Measurements from ENCODE around the gene FBXO42.
"Not testable (repeated sequence)": the region's sequence is repeated elsewhere in the genome, so short reads cannot be mapped to it uniquely, and the experiment has no call there.

FBXO42 gene

DNA sequence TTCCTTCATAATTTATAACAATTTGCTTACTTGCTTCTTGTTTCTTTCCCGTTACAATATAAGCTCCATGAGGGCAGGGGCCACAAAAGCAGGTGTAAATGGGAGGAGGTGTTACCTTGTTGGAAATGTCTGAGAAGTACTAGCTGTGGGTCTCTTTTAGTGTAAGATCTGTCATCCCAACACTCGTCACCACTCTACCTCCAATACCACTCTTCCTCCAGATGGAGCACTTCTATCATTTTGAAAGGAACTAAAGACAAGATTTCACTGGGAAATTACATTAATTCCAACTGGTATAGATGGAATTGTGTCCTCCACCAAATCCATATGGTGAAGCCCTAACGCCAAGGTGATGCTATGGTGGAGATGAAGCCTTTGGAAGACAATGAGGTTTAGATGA lies 62.3 kb downstream of the FBXO42 start:
- DNase-seq = no peak
- intact Hi-C loops (cut with DNase I) = no loop called here

DNA sequence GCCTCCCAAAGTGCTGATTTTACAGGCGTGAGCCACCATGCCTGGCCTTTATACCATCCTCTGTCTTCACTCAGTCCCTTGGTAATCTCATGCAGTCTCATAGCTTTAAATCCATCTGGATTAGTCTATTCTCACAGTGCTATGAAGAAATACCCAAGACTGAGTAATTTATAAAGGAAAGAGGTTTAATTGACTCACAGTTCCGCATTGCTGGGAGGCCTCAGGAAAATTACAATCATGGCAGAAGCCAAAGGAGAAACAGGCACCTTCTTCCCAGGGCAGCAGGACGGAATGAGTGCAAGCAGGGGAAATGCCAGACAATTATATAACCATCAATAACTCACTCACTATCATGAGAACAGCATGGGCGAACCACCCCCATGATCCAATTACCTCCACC lies 66.2 kb downstream of the FBXO42 start:
- peak in 8 of 42 donors; percentile 7 to 43 (median 11) for DNase-seq
- intact Hi-C loops (cut with DNase I) = no loop called here

DNA sequence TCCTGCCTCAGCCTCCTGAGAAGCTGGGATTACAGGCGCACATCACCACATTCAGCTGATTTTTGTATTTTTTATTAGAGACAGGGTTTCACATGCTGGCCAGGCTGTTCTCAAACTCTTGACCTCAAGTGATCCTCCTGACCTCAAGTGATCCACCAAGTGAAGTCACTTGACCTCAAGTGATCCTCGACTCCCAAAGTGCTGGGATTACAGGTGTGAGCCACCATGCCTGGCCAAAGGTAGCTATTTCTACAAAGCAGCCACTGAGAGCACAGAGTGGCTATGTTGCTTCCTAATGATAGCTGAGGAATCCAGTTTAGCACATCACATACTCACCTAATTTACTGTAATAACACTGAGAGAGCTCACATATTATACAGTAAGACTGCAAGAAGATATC lies 70.5 kb downstream of the FBXO42 start:
- DNase-seq = no peak
- intact Hi-C loops (cut with DNase I) = no loop called here

DNA sequence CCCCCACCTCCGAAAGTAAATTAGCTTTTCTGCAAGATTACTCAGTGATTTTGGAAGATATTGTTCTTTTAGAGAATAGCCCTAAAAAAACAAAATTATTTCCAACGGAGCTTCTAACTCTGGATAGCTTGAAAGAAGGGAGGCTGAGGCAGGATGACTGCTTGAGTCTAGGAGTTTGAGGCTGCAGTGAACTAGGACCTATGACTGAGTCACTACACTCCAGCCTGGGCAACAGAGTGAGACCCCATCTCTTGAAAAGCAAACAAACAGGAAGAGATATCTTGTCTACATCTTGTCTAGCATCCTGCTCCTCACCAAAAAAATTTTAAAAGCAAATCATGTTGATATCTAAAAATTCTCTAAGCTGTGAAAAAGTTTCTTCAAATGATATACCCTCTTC lies 73.1 kb downstream of the FBXO42 start:
- intact Hi-C loops (cut with DNase I) = no loop called here

DNA sequence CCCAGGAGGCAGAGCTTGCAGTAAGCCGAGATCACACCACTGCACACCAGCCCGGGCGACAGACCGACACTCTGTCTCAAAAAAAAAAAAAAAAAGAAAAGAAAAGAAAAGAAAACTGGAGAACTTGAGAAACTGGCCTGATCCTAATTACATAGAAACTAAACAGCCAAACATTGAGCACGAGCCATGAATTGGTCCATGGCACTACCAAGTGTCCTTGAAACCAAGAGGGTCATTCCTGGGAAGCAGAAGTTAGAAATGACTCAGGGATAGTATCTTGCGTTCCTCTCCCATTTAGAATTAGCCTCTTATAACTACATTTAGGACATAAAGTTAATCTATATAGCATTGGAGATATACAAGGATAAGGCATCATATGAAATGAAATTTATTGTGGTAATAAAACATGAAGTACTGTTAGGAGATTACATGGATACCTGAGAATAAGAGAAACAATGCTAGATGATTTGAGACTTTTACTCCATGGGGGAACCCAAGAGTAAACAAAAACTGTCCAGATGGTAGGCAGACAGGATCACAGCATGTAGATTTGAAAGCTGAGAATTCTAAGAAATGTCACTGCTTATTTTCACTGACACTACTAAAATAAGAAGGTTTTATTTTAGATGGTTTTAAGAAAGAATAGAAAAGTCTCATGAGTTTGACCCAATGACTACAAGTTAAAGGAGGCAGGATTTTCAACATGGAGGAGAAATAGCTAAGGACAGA lies 75.8 kb downstream of the FBXO42 start:
- intact Hi-C loops (cut with DNase I) = no loop called here
- no peak for DNase-seq

More for the DNA sequence above, 73.1 kb downstream of the FBXO42 start:
- no peak for DNase-seq

DNA sequence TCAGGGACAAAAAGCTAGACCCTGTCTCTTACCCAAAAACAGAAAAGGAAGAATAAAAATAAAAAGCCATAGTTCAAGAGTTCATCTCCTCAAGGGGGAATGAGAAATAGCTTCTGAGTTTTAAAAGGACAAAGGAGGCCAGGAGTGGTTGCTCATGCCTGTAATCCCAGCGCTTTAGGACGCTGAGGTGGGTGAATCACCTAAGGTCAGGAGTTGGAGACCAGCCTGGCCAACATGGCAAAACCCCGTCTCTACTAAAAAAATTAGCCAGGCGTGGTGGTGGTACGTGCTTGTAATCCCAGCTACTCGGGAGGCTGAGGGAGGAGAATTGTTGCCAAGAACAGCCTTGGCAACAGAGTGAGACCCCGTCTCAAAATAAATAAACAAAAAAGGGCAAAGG lies 76.7 kb downstream of the FBXO42 start:
- DNase-seq = no peak
- intact Hi-C loops (cut with DNase I) = no loop called here

DNA sequence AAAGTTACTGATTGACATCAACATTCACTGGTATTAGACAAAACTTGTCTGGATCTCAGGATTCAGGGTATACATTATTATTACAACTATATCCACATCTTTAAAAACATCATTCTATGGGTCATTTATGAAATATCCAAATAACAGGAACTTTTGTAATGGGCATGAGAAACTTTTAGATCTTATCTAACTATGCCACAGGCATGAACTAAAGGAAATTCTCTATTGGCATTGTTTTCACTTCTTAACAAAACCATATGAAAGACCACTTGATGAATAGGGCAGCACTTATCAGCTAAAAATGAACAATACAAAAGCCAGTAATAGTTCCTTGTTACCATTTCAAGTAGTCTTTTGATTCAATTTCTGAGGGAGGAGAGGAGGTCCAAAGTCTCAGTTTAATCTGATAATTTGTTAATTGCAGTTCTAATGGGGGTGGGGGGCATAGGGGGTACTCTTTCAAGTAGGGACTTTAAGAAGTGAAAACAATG lies 84.5 kb downstream of the FBXO42 start:
- DNase-seq = no peak
- intact Hi-C loops (cut with DNase I) = no loop called here

DNA sequence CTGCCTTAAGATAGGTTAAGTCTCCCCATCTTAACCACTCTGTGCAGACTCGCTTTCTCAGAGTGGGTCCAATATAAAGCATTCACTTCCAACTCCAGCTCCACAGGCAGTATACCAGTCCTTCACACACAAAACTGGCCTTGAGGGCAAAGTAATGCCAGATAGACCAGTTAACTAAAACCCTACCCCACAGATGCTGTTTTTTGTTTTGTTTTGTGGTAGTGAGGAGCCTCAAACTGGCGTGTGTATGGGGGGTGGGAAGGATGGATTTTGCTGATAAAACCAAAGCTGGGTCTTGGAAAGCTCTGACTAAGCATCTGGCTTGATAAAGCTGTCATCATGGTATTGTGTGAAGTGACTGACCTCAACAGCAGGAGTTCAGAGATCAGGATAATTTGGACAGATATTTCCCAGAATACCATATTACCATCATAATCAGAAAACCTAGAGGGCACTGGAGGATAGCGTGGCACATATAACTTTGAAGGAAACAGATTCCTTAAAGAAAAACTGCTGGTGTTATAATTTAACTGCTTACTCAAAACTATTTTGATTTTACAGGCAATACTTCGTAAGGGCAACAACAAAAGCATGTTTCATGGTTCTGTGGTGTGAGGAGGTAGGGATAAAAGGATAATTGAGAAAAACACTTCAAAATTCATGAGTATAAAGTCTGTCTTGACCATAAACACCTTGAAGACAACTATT lies 85.7 kb downstream of the FBXO42 start:
- intact Hi-C loops (cut with DNase I) = no loop called here
- DNase-seq = no peak

DNA sequence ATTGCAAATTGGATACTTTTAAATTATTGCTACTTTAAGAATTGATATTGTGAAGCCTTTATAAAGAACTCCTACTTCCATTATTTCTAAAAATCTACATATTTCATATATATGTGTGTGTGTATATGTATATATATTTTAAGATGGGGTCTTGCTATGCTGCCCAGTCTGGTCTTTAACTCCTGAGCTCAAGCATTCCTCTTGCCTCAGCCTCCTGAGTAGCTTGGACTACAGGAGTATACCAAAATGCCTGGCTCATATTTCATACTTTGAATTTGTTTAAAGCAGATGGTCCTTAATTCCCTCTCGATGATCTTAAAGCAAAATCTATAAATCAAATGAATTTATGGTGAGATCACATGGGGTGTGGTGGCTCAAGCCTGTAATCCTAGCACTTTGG lies 90.2 kb downstream of the FBXO42 start:
- intact Hi-C loops (cut with DNase I) = no loop called here
- DNase-seq = no peak

DNA sequence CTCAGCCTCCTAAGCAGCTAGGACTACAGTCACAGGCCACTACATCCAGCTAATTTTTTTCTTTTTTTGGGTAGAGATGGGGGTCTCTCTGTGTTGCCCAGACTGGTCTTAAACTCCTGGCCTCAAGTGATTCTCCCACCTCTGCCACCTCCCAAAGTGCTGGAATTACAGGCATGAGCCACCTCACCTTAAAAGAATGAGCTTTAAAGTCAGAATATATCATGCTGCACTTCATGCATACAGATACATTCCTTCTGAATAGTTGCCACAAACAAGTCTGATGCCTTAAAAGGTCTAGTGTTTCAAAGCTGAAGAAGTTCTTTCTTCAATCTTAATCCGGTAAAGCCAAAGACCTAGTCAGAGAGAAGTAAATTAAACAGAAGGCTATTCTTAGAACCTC lies 91.5 kb downstream of the FBXO42 start:
- no peak for DNase-seq
- intact Hi-C loops (cut with DNase I) = no loop called here

DNA sequence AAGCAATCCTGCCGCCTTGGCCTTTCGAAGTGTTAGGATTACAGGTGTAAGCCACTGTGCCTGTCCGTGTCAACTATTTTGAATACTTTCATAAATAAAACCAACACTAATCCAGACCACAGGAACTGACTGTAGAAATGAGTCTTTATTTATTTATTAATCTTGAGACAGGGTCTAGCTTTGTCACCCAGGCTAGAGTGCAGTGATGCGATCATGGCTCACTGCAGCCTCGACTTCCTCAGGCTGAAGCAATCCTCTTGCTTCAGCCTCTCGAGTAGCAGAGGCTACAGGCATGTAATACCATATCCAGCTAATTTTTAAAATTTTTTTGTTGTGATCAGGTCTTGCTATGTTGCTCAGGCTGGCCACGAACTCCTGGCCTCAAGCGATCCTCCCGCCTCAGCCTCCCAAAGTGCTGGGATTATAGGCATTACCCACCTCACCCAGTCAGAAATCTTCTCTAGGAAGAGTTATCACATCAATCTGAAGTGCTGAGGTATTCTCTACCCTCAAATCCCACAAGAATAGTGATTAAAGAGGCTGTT lies 93.6 kb downstream of the FBXO42 start:
- intact Hi-C loops (cut with DNase I) = no loop called here
- DNase-seq = no peak

DNA sequence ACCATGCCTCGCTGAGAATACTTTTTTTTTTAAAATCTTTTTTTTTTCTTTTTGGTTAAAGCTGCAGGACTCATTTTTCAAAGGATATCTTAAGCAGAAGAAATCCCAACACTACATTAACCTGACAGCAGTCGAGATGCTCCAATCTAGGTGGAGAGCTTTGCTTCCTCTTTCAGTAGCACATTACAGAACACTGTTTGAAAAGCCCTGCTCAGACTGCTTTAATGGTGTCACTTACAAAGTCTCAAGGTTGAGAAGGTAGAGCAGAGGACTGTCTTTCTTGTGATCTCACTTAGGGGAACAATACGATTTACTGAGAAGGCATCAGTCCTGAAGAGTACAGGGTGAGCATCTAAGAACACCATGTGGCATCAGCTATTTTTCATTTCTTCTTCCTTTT lies 94.3 kb downstream of the FBXO42 start:
- no peak for DNase-seq
- intact Hi-C loops (cut with DNase I) = no loop called here

DNA sequence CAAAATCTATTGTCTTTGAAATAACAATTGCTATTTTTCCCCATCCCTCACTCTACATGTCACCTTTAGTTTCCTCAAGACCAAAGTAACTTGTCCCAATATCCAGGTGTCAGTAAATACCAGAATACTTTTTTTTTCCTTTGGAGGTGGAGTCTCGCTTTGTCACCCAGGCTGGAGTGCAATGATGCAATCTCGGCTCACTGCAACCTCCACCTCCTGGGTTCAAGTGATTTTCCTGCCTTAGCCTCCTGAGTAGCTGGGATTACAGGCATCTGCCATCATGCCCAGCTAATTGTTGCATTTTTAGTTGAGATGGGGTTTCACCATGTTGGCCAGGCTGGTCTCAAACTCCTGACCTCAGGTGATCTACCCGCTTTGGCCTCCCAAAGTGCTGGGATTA lies 94.7 kb downstream of the FBXO42 start:
- DNase-seq; intact Hi-C loops (cut with DNase I): not testable (repeated sequence)

DNA sequence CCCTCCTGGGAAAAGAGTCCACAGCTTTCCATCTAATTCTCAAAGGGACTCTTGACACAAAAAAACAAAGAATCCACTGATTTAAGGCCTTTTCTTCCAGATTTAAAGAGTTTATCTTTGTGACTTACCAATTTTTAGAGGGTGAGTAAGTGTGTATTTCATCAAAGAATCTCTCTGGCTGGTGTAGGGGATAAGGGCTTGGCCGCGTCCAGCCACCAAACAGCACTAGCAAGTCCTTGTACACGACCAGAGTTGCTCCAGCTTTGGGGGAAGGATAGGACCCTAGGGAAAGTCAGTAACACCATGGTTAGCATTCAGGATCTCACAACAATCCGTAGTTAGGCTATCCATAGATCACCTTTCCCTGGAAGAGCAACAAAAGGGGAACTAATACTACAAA lies 95.8 kb downstream of the FBXO42 start:
- no peak for DNase-seq
- intact Hi-C loops (cut with DNase I) = no loop called here

DNA sequence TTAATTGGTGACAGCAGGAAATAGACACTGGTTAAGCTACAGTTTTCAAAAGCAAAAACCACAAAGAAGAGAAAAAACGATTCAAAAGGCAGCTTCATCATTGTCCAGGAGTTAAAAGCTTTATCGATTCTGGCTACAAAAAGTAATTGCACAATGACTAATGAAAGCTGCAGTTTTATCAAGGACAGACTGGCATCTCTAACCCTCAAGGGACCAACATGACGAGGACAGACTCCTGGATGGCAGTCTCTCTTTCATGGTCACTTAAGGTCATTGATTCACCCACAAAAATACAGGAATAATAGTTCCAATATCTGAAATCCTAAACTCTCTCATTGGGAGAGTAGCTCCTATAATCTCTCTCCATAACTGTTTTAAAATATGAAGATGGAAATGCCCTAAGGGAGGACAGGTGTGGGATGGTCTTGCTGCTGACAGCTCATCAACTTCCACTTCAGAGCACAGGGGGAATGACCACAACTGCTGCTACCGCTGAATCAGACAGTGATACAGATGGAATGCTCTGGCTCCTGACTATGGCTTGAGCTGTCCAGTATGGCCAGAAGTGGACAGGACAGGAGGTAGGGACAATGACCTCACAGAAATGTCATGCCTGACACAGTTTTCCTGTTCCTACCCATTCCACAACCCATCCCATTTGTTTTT lies 97.9 kb downstream of the FBXO42 start:
- no peak for DNase-seq
- intact Hi-C loops (cut with DNase I) = no loop called here

DNA sequence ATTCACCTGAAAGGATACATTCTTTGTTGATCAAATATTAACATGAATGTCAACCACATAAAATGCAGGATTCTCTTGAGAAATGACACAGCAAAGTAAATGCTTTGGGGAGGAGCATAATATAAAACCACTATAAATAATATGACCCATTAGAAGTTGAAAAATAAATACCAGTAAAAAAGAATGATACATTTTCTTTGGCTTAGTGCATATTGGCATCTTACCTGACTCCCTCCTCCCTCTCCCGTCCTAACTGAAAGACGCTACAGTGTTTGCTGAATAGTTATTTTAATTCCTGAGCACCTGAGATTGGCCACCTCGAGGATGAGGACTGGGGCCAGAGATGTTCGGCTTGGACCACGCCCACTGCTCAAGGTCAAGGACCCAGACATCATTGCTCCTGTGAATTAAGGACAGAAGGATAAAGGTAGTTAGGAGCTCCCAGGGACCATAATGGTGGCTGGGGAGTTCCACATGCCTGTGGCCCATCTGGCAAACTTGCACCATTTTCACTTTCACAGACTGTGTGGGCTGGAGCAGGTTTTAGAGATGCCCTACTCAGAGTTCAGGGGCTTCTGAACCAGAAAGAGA lies 98.9 kb downstream of the FBXO42 start:
- no peak for DNase-seq
- intact Hi-C loops (cut with DNase I) = no loop called here

DNA sequence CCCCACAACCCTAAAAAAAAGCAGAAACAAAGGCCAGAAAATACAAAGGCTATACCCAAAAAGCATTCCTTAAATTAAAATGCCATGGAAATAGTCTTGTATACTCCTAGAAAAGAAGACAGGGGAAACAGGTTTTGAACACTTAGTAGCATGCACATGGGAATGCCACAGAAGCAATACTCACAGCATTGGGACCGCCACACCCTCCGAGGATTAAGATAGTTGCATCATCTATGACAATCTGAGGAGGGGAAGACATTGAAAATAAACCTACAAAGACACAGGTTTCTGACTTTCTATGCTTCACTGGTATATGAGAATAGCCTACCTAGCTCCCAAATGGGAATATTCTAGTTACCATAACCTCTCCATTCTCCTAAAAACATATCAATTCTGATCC lies 99.4 kb downstream of the FBXO42 start:
- intact Hi-C loops (cut with DNase I) = no loop called here
- DNase-seq = no peak

DNA sequence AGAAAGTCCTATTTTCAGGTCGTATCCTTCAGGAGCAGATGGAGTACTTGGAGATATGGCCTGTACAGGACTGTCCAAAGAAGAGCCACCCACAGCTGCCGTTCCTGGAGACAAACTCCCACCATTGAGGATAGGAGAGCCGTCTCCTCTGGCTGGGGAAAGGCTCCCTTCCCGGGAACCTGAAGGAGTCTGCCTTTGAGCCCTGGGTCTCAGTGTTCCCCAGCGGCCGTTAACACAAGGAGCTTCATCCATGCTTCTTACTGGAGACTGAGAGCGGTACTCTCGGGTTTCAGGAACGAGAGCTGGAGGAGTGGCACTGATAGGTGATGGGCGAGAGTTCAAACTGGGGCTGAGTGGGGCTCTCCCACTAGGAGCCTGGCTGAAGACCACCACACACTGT lies 100.9 kb downstream of the FBXO42 start:
- intact Hi-C loops (cut with DNase I) = no loop called here
- no peak for DNase-seq

DNA sequence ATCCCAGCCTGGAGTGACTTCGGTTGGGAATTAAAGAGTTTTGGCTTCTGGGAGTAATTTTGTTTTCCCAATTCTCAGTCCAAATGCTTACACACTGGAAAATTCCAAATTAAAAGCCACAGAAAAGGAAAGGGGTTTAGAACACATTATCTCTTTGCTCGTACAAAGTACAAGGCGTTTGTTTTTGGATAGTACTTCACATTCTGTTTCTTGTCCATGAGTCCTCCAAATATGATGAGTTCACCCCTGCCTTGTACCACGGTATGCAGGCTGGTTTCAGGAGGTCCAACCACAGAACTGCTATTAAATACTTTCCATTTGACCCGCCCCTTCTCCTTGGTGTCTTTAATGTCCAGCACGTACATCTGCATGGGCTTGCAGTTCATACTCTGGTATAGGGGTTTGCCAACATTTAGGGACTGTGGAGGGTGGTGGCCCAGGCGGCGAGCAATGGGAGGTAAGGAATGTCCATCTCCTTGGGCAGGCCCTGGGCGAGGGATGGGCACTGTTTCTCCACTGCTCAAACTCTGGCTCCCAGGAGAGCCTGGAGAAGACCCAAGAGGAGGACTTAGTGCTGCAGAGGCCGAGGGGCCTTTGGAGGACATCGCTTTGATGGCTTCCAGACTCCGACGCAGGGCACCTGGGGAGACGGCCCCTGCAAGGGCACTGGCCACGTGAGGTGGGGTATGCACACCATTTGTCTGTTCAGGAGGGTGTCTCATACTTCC lies 101.6 kb downstream of the FBXO42 start:
- no peak for DNase-seq
- intact Hi-C loops (cut with DNase I) = no loop called here

Measured in head of caudate nucleus (tissue), 42 donors.